IMR-90 (cell line): ENCODE data around the gene CDH16. TPM values are rescaled to one million over a fixed set of nuclear protein-coding genes. Genes with fewer than 3 reads are reported as not detected.

Experiments used
- ATAC-seq: fragments of 200-7000 bp; cut with Tn5 transposase; 2 replicates; pipeline ENCODE4 v1.9.1; 2020; ENCODE audit warnings: low read depth, mild to moderate bottlenecking, moderate library complexity
- BruUV-seq: library from RNA; stranded (reverse); fragments of 400-500 nt; replicated peaks from 2 replicates; lab custom pipeline; 2021; lab: Mats Ljungman, UMichigan
- CTCF ChIA-PET: fragments of 300-600 bp; formaldehyde crosslinking; extraction: SDS; loops from one replicate; lab custom pipeline; 2021; ENCODE audit warnings: antibody characterized with exemption; lab: Yijun Ruan, JAX
- POLR2A ChIA-PET: fragments of 300-600 bp; sonication (Branson Sonifier 250); formaldehyde crosslinking; loops from one replicate; lab custom pipeline; 2022; ENCODE audit warnings: antibody characterized with exemption; ENCODE audit not compliant: unreplicated experiment; lab: Charles Lee
- DNase-seq: peaks from one replicate; pipeline ENCODE4 v3.0.0; 2013
- H2AFZ ChIP-seq: replicated peaks from 2 replicates; pipeline ENCODE3; 2013; ENCODE audit warnings: low read length, mild to moderate bottlenecking; ENCODE audit not compliant: poor library complexity
- H2AK5ac ChIP-seq: 2 replicates; pipeline ENCODE4 v1.6.1; 2013; ENCODE audit warnings: low read depth, low read length, inconsistent platforms
- H2AK9ac ChIP-seq: replicated peaks from 2 replicates; pipeline ENCODE3; 2013; ENCODE audit warnings: mild to moderate bottlenecking, low read depth, low read length, moderate library complexity; ENCODE audit not compliant: poor library complexity
- H2BK120ac ChIP-seq: 2 replicates; pipeline ENCODE4 v1.6.1; 2013; ENCODE audit warnings: low read depth, low read length, inconsistent platforms
- H2BK15ac ChIP-seq: 3 replicates; pipeline ENCODE4 v1.6.1; 2013; ENCODE audit warnings: low read depth, low read length, inconsistent platforms
- H2BK20ac ChIP-seq: 2 replicates; pipeline ENCODE4 v1.6.1; 2013; ENCODE audit warnings: low read depth, mild to moderate bottlenecking, inconsistent platforms, low read length, moderate library complexity
- H2BK5ac ChIP-seq: 2 replicates; pipeline ENCODE4 v1.6.1; 2013; ENCODE audit warnings: mild to moderate bottlenecking, low read depth, low read length, inconsistent platforms; ENCODE audit not compliant: poor library complexity, severe bottlenecking
- H3K14ac ChIP-seq: replicated peaks from 2 replicates; pipeline ENCODE4 v1.6.1; 2013; ENCODE audit warnings: low read depth, low read length, inconsistent platforms
- H3K18ac ChIP-seq: 2 replicates; pipeline ENCODE4 v1.6.1; 2013; ENCODE audit warnings: low read depth, low read length, control low read depth
- H3K23ac ChIP-seq: 2 replicates; pipeline ENCODE4 v1.6.1; 2013; ENCODE audit warnings: low read depth, low read length, inconsistent platforms
- H3K27ac ChIP-seq: 2 replicates; pipeline ENCODE4 v1.5.1; 2013; ENCODE audit warnings: mild to moderate bottlenecking, control low read depth, low read length; ENCODE audit not compliant: insufficient read depth
- H3K27me3 ChIP-seq: 2 replicates; pipeline ENCODE4 v1.6.1; 2013; ENCODE audit warnings: low read length; ENCODE audit not compliant: control insufficient read depth, insufficient read depth
- H3K36me3 ChIP-seq: 2 replicates; pipeline ENCODE4 v1.6.1; 2013; ENCODE audit warnings: low read length, mixed read lengths; ENCODE audit not compliant: control insufficient read depth, insufficient read depth
- H3K4ac ChIP-seq: 2 replicates; pipeline ENCODE4 v1.6.1; 2013; ENCODE audit warnings: low read depth, low read length, inconsistent platforms
- H3K4me1 ChIP-seq: 2 replicates; pipeline ENCODE4 v1.6.1; 2013; ENCODE audit warnings: low read length, mixed read lengths; ENCODE audit not compliant: control insufficient read depth, insufficient read depth
- H3K4me2 ChIP-seq: 2 replicates; pipeline ENCODE4 v1.6.1; 2013; ENCODE audit warnings: low read depth, mild to moderate bottlenecking, control low read depth, low read length, moderate library complexity
- H3K4me3 ChIP-seq: 2 replicates; pipeline ENCODE4 v1.5.1; 2013; ENCODE audit warnings: low read depth, mild to moderate bottlenecking, control low read depth, low read length, moderate library complexity; ENCODE audit not compliant: insufficient read depth
- H3K56ac ChIP-seq: 2 replicates; pipeline ENCODE4 v1.6.1; 2013; ENCODE audit warnings: low read length, inconsistent platforms; ENCODE audit not compliant: insufficient read depth; ENCODE audit errors: extremely low read depth
- H3K79me1 ChIP-seq, 2 experiments: 2 replicates each; pipeline ENCODE4 v1.6.1; 2013; ENCODE audit warnings: low read length in 2 of 2, inconsistent platforms in 1 of 2, low read depth in 1 of 2
- H3K9ac ChIP-seq: 2 replicates; pipeline ENCODE4 v1.6.1; 2013; ENCODE audit warnings: low read depth, low read length, control low read depth
- H3K9me1 ChIP-seq: 2 replicates; pipeline ENCODE4 v1.6.1; 2013; ENCODE audit warnings: low read length, inconsistent platforms; ENCODE audit not compliant: insufficient read depth
- H3K9me3 ChIP-seq: 2 replicates; pipeline ENCODE4 v1.6.1; 2013; ENCODE audit warnings: low read length; ENCODE audit not compliant: control insufficient read depth, insufficient read depth
- H4K20me1 ChIP-seq: 2 replicates; pipeline ENCODE4 v1.6.1; 2013; ENCODE audit warnings: low read length, inconsistent platforms; ENCODE audit not compliant: insufficient read depth
- H4K5ac ChIP-seq: 2 replicates; pipeline ENCODE4 v1.6.1; 2013; ENCODE audit warnings: mild to moderate bottlenecking, low read depth, low read length, control low read depth
- H4K8ac ChIP-seq, 2 experiments: 2 replicates each; pipeline ENCODE4 v1.6.1; 2013; ENCODE audit warnings: low read depth in 2 of 2, low read length in 2 of 2, control low read depth in 1 of 2, inconsistent platforms in 1 of 2
- H4K91ac ChIP-seq: 2 replicates; pipeline ENCODE4 v1.6.1; 2013; ENCODE audit warnings: low read depth, low read length, inconsistent platforms; ENCODE audit not compliant: insufficient read depth
- BHLHE40 ChIP-seq: fragments of 150-350 bp; IDR thresholded peaks from 2 replicates; pipeline ENCODE4 v1.6.1; 2016; ENCODE audit warnings: mild to moderate bottlenecking, low read depth, low read length
- CEBPB ChIP-seq: IDR thresholded peaks from 2 replicates; pipeline ENCODE4 v1.6.1; 2012; ENCODE audit warnings: low read depth, low read length, improper control_type of control experiment
- CHD1 ChIP-seq: IDR thresholded peaks from 2 replicates; pipeline ENCODE4 v1.6.1; 2012; ENCODE audit warnings: low read depth, low read length, improper control_type of control experiment
- ELK1 ChIP-seq: fragments of 150-350 bp; IDR thresholded peaks from 2 replicates; pipeline ENCODE4 v1.6.1; 2016; ENCODE audit warnings: low read depth, mild to moderate bottlenecking, low read length, moderate library complexity, borderline replicate concordance
- FOS ChIP-seq: fragments of 150-350 bp; IDR thresholded peaks from 2 replicates; pipeline ENCODE4 v1.6.1; 2016; ENCODE audit warnings: low read depth, low read length
- MAFK ChIP-seq: IDR thresholded peaks from 2 replicates; pipeline ENCODE4 v1.6.1; 2012; ENCODE audit warnings: low read depth, low read length, improper control_type of control experiment
- MAZ ChIP-seq: IDR thresholded peaks from 2 replicates; pipeline ENCODE4 v1.6.1; 2012; ENCODE audit warnings: low read depth, mild to moderate bottlenecking, low read length, improper control_type of control experiment, moderate library complexity, borderline replicate concordance
- MXI1 ChIP-seq: IDR thresholded peaks from 2 replicates; pipeline ENCODE4 v1.6.1; 2012; ENCODE audit warnings: low read depth, mild to moderate bottlenecking, low read length, moderate library complexity, borderline replicate concordance
- NFE2L2 ChIP-seq: fragments of 150-350 bp; IDR thresholded peaks from 2 replicates; pipeline ENCODE4 v1.6.1; 2016; ENCODE audit warnings: low read depth, mild to moderate bottlenecking, low read length
- POLR2A ChIP-seq: IDR thresholded peaks from 2 replicates; pipeline ENCODE4 v1.6.1; 2012; ENCODE audit warnings: mild to moderate bottlenecking, low read depth, low read length
- RAD21 ChIP-seq: IDR thresholded peaks from 2 replicates; pipeline ENCODE4 v1.6.1; 2012; ENCODE audit warnings: low read length, improper control_type of control experiment
- RCOR1 ChIP-seq: IDR thresholded peaks from 2 replicates; pipeline ENCODE4 v1.6.1; 2012; ENCODE audit warnings: mild to moderate bottlenecking, low read length, improper control_type of control experiment; ENCODE audit not compliant: insufficient replicate concordance
- RFX5 ChIP-seq: IDR thresholded peaks from 2 replicates; pipeline ENCODE4 v1.8.0; 2012; ENCODE audit warnings: low read depth, mild to moderate bottlenecking, low read length, moderate library complexity
- SMC3 ChIP-seq: fragments of 150-350 bp; IDR thresholded peaks from 2 replicates; pipeline ENCODE4 v1.6.1; 2016; ENCODE audit warnings: low read depth, mild to moderate bottlenecking, antibody characterized with exemption, low read length, moderate library complexity
- USF2 ChIP-seq: fragments of 150-350 bp; IDR thresholded peaks from 2 replicates; pipeline ENCODE4 v1.6.1; 2017; ENCODE audit warnings: mild to moderate bottlenecking, antibody characterized with exemption, low read length, low read depth
- WGBS, 2 experiments: methylation state at CpG; one replicate each; pipeline versions ENCODE4 v1.1.5 to v1.1.7; 2013; ENCODE audit warnings: missing lambda C conversion rate in 2 of 2; ENCODE audit not compliant: insufficient read length in 1 of 2; ENCODE audit errors: extremely low coverage in 2 of 2; 5-methylcytosine and 5-hydroxymethylcytosine counted together
- dilution Hi-C: fragments of 300-500 bp; cut with HindIII; formaldehyde crosslinking; loops from one replicate; pipeline ENCODE4 v1.14.3; 2018; ENCODE audit warnings: low sequenced_read_pairs; ENCODE audit not compliant: unreplicated experiment
- in situ Hi-C: fragments of 300-500 bp; cut with MboI; formaldehyde crosslinking; loops from 3 replicates; pipeline ENCODE4 v1.14.3; 2019; ENCODE audit warnings: low sequenced_read_pairs, inconsistent platforms, mixed read lengths
- intact Hi-C: fragments of 100-400 bp; cut with micrococcal nuclease; formaldehyde crosslinking; loops from 2 replicates; pipeline ENCODE4 v1.10.0; 2022
- polyA plus RNA-seq, 3 experiments: library from polyadenylated mRNA; depleted of rRNA; stranded (reverse); fragments of >200 nt; gene quantifications; 2 replicates each; pipeline ENCODE4 v1.2.3, GENCODE V29; 2012; ENCODE audit warnings: low replicate concordance in 1 of 3
- total RNA-seq: library from RNA; depleted of rRNA; stranded (reverse); fragments of >200 nt; gene quantifications from 2 replicates; pipeline ENCODE4 v1.2.3, GENCODE V29; 2012

CDH16 gene
- total and polyA plus RNA-seq, 2 of the 4 experiments (the other 2 are of a cell fraction), result not detected

GRCh38 chr16:66920299-66920590 lies 1.6 kb upstream of the CDH16 start:
- Histone ChIP-seq H3K9me1 (no peaks in the 10 kb centered on the region), H4K91ac (no peak overlapping the region), H2BK5ac (no peak overlapping the region), H3K4ac (no peak overlapping the region), H3K18ac (no peak overlapping the region), H2BK20ac (no peak overlapping the region), H3K4me1 (peaks cover 3% of the 10 kb centered on the region), H2BK120ac (no peak overlapping the region), H3K4me3 (no peak overlapping the region), H4K5ac (no peak overlapping the region), H3K23ac (no peak overlapping the region), H3K4me2 (no peak overlapping the region), H2BK15ac (no peak overlapping the region), H3K79me1 (no peaks in the 10 kb centered on the region), H3K56ac (no peak overlapping the region), H3K27ac (no peak overlapping the region), H3K9ac (no peak overlapping the region), H2AK5ac (no peak overlapping the region), H2AFZ (no peak overlapping the region), H4K8ac (no peak overlapping the region), H3K36me3 (no peaks in the 10 kb centered on the region), H3K9me3 (no peaks in the 10 kb centered on the region), H3K14ac (no peak overlapping the region), H3K27me3 (peaks cover 38% of the 10 kb centered on the region), H4K20me1 (no peaks in the 10 kb centered on the region), H2AK9ac (no peak overlapping the region)
- WGBS, 2 experiments, result no CpG with 5 or more reads among the region's 2 CpGs
- ChIA-PET CTCF (no interaction called here), POLR2A (no interaction called here)
- dilution Hi-C loops (no loop called here), intact Hi-C loops (no loop called here), in situ Hi-C loops (no loop called here)
- BruUV-seq, result no TSS peak
- ATAC-seq (no peak), DNase-seq (no peak)
- TF ChIP-seq ELK1 (no peak), RCOR1 (no peak), SMC3 (no peak), RFX5 (no peak), BHLHE40 (no peak), CHD1 (no peak), POLR2A (no peak), NFE2L2 (no peak), MAFK (no peak), MXI1 (no peak), CEBPB (no peak), RAD21 (no peak), FOS (no peak), USF2 (no peak), MAZ (no peak)
